ENCODE results near the gene CACNB3. TPM values are rescaled to one million over a fixed set of nuclear protein-coding genes. Genes with fewer than 3 reads are reported as not detected.

The CACNB3 gene
- total and polyA plus RNA-seq, 2 of the 13 experiments (the other 11 are each of a cell fraction or from before 2014, with no cell fraction given): 0.29 to 0.54 TPM

- TF ChIP-seq ZNF557 (CRISPR knock-in tag; IDR thresholded peaks at IDR 0.05) (no peak), RBM39 (IDR thresholded peaks at IDR 0.05; ENCODE audit: low read depth, low read length, poor library complexity, severe bottlenecking) (peak; percentile 37), SKI (IDR thresholded peaks at IDR 0.05; ENCODE audit: partially characterized antibody) (no peak), NKX3-1 (CRISPR knock-in tag; IDR thresholded peaks at IDR 0.05) (peak; percentile 75; the same call in 1 of the 2 replicates), IKZF1 (IDR thresholded peaks at IDR 0.05) (no peak), ZNF574 (CRISPR knock-in tag; IDR thresholded peaks at IDR 0.05) (peak; percentile 81), ZBTB21 (CRISPR knock-in tag; IDR thresholded peaks at IDR 0.05) (no peak), HNRNPUL1 (IDR thresholded peaks at IDR 0.05; ENCODE audit: low read depth, low read length) (no peak), ZBTB33 (CRISPR knock-in tag; IDR thresholded peaks at IDR 0.05) (peak; percentile 12; the same call in 1 of the 2 replicates), ZNF124 (CRISPR knock-in tag; IDR thresholded peaks at IDR 0.05) (0 out of 2 replicates have a peak, but pooled peaks have one; percentile 14), ESRRA (CRISPR knock-in tag; IDR thresholded peaks at IDR 0.05; ENCODE audit: low read depth) (no peak), PRMT3 (CRISPR knock-in tag; IDR thresholded peaks at IDR 0.05; ENCODE audit: borderline replicate concordance, low read depth) (no peak), RELA (CRISPR knock-in tag; IDR thresholded peaks at IDR 0.05) (no peak; the same call in 1 of the 2 replicates), PATZ1 (CRISPR knock-in tag; IDR thresholded peaks at IDR 0.05) (peak; percentile 62), ZNF556 (CRISPR knock-in tag; IDR thresholded peaks at IDR 0.05; ENCODE audit: borderline replicate concordance) (no peak), PHF8 (CRISPR knock-in tag; IDR thresholded peaks at IDR 0.05) (peak; percentile 58), CBFB (CRISPR knock-in tag; IDR thresholded peaks at IDR 0.05) (peak; percentile 67), ZNF547 (CRISPR knock-in tag; IDR thresholded peaks at IDR 0.05) (no peak), MED13 (CRISPR knock-in tag; IDR thresholded peaks at IDR 0.05) (peak; percentile 58; the same call in 1 of the 2 replicates), STAG1 (CRISPR knock-in tag; IDR thresholded peaks at IDR 0.05) (peak; percentile 68), BRF2 (CRISPR knock-in tag; IDR thresholded peaks at IDR 0.05) (no peak), ZNF577 (CRISPR knock-in tag; IDR thresholded peaks at IDR 0.05; ENCODE audit: borderline replicate concordance, low read depth) (no peak), ZNF75D (CRISPR knock-in tag; IDR thresholded peaks at IDR 0.05; ENCODE audit: borderline replicate concordance) (no peak)
Observed at GRCh38 chr12:48814262-48815125, 3.8 kb upstream of the CACNB3 start (continued).
